HG03460 (cell line): ENCODE data around the gene OR5AL1.
"Not testable (repeated sequence)": the region's sequence is repeated elsewhere in the genome, so short reads cannot be mapped to it uniquely, and the experiment has no call there.

ENCODE experiments used
- ATAC-seq: cut with Tn5 transposase; IDR thresholded peaks from one replicate; pipeline ENCODE4 v1.9.1; 2021; ENCODE audit not compliant: unreplicated experiment

OR5AL1 gene

DNA sequence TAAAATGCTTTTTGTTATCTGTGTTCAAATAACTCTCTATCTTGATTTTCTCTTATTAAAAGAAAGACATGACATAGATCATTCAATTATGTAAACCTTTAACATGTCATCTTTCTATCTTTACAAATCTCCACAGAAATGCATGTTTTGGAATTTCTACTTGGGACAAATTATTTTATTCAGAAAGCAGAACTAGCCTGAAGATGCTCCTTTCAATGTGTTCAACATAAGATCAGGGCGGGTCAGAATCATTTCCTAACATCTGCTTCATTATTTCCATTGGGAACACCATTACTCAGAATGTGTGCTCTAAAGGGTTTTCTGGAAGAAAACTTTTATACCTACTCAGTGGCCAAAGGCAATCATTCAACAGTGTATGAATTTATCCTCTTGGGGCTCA lies at the start of gene OR5AL1:
OR5AL1 (plus strand) TSS at position 301 of the 400 bp plus-strand sequence.
- no peak for ATAC-seq

DNA sequence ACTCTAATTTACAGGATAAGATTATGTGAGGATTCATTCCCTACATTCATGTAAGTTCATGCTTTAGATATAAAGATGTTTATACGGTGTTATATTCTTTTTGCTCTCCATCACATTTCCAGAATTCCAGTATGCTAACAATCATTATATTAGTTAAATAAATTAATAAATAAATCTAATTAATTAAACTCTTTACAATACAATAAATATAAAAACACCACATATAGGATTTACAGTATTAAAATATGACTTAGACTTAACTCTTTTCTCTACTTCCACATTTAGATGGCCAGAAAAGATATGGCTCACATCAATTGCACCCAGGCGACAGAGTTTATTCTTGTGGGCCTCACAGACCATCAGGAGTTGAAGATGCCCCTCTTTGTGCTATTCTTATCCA lies 37.2 kb upstream of the OR5AL1 start, which contains the start of gene OR8U1:
OR8U1 (plus strand) TSS at position 301 of the 400 bp plus-strand sequence; CDS start at position 301, 0 bp downstream.
- ATAC-seq = no peak

DNA sequence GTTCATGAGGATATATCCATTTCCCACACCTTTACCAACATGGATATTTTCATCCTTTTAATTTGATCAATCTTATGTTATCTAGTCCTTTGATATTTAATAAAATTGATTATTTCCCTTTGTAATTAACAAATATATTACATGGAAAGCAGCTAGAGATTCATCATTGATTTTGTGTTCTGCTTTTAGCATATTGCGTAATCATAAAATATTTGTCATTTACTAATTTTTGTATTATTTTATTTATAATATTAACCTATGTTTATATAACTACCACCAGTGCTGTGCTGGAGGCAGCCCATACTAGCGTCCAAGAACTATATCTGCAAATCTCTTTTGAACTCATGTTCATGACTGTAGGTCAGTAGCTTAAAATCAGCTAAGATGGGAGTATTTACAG lies 32.4 kb upstream of the OR5AL1 start:
- no peak for ATAC-seq

DNA sequence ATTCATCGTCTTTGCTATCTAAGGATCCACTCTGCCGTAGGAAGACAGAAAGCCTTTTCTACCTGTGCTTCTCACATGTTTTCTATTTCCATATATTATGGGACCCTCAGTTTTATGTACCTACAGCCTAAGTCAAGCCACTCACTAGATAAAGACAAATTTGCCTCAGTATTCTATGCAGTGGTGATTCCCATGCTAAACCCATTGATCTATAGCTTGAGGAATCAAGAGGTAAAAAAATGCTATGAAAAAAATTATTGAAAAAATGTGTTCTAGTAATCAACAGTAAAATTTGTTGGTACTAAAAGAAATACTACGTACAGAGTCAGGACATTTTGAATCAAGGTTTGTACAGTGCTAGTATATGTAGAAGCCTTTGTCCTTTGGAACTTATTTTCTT lies 18.1 kb upstream of the OR5AL1 start:
- ATAC-seq = no peak

DNA sequence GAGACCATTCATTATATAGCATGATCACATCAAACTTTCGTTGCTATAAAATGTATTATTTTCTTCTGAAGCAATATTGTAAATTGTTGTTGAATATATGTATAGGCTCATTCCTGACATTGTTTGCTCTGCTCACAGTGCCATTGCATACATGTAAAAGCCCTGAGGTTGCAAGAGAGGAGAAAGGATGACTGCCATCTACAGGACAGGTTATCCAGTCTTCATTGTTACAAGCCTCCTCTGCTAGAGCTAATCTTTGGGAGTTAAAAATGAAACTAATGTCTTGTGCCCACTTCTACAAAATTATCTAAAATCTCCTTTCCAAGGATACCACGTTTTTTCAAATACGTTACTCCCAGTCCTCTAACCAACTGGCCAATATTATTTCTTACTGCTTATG lies 16.4 kb upstream of the OR5AL1 start:
- ATAC-seq = no peak

DNA sequence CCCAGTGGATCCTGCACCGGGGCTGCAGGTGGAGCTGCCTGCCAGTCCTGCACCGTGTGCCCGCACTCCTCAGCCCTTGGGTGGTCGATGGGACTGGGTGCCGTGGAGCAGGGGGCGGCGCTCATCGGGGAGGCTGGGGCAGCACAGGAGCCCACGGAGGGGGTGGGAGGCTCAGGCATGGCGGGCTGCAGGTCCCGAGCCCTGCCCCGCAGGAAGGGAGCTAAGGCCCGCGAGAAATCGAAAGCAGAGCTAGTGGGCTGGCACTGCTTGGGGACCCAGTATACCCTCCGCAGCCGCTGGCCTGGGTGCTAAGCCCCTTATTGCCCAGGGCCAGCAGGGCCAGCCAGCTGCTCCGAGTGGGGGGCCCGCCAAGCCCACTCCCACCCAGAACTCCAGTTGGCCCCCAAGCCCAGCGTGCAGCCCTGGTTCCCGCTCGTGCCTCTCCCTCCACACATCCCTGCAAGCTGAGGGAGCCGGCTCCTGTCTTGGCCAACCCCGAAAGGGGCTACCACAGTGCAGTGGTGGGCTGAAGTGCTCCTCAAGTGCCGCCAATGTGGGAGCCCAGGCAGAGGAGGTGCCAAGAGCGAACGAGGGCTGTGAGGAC lies 10.5 kb upstream of the OR5AL1 start:
- ATAC-seq = not testable (repeated sequence)

DNA sequence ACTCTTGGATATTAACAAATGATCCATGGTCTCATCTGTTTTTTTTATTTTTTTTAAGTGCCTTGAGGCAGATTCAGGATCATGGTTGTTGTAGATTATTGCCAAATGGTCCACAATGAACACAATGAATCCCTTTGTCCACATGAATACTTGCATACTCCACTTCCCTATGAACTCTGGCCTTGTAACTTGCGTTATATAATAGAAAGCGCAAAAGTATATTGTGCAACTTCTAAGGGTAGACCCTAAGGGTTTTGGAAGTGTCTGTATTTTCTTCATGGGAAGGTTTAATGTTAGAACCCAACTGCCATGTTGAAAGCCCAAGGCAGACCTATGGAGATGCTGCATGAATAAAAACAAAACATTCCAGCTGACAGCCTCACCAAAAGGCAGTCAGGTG lies 8.1 kb upstream of the OR5AL1 start:
- ATAC-seq = no peak

DNA sequence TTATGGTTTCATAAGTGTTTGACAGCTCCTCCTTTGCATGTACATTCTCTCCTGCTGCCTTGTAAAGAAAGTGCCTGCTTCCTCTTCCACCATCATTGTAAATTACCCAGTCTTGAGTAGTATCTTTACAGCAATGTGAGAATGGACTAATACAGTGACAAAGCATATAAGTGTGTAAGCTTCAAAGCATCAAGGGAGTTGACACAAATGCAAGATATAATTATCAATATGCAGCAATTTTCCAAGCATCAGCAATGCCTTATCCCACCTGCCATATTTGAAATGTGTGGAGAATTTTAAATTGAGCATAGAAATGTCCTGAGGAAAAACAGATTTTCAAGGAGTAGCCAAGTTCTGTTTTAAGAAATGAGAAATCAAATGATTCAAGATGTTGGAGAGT lies 1.7 kb upstream of the OR5AL1 start:
- no peak for ATAC-seq

DNA sequence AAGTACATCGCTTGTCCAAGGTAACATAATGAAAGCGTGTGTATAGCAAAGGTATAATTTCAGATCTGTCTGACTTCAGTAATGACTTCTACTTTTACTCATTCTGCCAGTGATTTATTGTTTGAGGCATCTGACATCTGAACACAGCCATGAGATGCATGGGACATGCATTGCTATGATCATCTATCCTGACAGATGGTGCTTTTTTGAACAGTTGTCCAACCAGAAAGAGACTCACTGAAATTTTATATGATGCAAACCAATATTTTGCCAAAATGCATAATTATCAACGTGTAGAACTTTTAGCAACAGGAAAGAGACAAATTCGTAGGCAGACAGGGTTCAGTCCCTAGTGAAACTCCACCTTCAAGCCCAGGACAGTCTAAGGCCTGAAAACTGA lies 41.0 kb downstream of the OR5AL1 start:
- ATAC-seq = no peak

DNA sequence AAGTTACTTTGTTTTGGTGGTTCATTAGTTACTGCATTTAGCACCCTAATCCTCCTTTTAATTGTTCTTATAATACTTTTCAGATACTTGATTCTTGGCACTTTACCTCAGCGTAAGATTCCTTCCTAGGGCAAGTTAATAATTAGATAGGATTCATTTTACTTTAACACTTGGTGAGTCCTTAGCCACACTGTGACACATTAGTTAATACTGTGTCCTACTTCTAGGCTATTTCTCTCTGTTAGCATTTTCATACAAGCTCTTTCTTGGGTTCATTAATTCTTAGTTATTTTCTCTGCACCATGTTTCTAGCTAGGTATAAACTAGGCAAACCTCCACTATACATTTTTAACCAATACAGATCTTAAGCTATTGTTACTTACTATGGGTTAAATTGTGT lies 44.6 kb downstream of the OR5AL1 start:
- no peak for ATAC-seq
